AG10803 (cell line): ENCODE results near the gene MAST2.

Source experiments
- DNase-seq: peaks from one replicate; pipeline ENCODE4 v3.0.0; 2010; ENCODE audit warnings: low read depth
- H3K4me3 ChIP-seq: 2 replicates; pipeline ENCODE4 v1.5.1; 2011; ENCODE audit warnings: mild to moderate bottlenecking, low read length, control low read depth
- TF ChIP-seq, protein P1 (sequence below): conservative IDR thresholded peaks from 2 replicates; pipeline ENCODE4 v1.5.1; 2011; ENCODE audit warnings: mild to moderate bottlenecking, low read length, control low read depth, inconsistent platforms

Gene MAST2

DNA sequence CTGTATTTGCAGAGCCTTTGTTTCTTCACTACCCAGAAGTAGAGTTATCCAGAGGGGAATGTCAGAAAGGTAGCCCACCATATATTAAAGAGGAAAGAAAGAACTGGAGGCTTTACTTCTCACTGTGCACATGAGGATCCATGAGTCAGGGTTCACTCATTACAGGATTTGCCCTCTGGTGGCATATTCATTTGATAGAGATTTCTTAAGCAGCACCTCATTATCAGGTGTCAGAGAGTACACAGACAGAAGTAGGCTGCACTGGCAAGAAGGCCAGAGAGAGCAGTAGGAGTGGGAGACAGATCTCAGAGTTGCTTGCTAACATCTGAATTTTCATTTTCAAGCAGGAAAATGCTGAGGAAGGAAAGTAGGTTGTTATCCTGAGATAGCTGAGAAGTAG lies 205.2 kb downstream of the MAST2 start:
- TF ChIP-seq, protein P1, sequence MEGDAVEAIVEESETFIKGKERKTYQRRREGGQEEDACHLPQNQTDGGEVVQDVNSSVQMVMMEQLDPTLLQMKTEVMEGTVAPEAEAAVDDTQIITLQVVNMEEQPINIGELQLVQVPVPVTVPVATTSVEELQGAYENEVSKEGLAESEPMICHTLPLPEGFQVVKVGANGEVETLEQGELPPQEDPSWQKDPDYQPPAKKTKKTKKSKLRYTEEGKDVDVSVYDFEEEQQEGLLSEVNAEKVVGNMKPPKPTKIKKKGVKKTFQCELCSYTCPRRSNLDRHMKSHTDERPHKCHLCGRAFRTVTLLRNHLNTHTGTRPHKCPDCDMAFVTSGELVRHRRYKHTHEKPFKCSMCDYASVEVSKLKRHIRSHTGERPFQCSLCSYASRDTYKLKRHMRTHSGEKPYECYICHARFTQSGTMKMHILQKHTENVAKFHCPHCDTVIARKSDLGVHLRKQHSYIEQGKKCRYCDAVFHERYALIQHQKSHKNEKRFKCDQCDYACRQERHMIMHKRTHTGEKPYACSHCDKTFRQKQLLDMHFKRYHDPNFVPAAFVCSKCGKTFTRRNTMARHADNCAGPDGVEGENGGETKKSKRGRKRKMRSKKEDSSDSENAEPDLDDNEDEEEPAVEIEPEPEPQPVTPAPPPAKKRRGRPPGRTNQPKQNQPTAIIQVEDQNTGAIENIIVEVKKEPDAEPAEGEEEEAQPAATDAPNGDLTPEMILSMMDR = no peak
- no peak for DNase-seq
- H3K4me3 ChIP-seq = no peak overlapping the region

DNA sequence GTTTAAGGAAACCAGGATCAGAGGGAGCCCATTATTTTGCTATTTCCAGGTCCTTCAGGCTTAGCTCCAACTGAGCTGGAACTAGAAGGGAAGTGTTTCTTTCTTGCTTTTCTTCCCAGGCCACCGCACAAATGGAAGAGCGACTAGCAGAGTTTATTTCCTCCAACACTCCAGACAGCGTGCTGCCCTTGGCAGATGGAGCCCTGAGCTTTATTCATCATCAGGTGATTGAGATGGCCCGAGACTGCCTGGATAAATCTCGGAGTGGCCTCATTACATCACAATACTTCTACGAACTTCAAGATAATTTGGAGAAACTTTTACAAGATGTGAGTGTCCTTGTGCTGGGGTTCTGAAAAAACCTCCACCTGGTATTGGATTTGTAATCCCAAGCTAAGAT lies 207.2 kb downstream of the MAST2 start:
- H3K4me3 ChIP-seq = no peak overlapping the region
- TF ChIP-seq, protein P1 = no peak
- DNase-seq = no peak

DNA sequence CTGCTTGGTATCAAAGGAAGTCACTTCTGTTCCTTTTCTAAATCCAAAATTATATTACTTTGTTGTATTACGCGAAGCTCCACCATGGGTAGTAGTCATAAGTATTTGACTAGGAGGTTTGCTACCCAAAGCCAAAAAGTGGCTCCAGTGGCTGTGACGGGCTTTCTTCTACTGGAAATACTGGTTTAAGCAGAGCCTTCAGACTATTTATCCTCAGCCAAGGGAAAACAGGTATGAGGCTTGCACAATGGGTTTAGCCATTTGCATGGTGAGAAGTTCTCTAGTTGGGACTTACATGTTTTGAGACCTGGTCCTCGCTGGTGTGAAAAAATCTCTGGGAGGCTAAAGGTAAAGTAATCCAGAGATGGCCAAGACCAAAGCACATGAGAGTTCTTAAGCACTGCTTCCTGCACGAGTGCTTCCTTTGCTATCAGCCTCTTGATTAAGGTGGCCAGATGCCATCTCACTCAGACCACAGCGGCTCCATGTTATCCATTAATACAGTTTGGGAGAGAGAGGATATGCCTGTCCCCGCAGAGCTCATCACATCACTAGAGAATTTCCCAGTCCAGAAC lies 207.8 kb downstream of the MAST2 start:
- H3K4me3 ChIP-seq = no peak overlapping the region
- DNase-seq = no peak
- TF ChIP-seq, protein P1 = no peak

DNA sequence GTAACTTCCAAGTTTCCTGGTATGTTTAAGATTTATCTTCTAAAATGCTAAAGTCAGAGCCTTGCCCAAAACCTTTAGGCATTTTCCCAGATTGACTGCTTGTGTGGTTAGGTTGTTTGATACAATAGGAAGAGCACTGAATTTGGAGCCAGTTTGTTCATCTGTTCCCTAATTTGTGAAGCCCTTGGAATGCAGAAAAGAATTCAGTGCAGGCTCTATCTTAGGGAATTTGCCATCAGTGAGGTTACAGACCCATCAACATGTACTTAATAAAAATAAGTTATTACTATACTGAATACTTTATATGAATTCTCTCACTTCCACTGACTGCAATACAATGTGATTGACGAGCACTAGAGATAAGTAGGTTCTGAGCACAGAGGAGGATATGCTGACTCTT lies 208.8 kb downstream of the MAST2 start:
- TF ChIP-seq, protein P1 = no peak
- peak; percentile 78 for DNase-seq
- H3K4me3 ChIP-seq = no peak overlapping the region

DNA sequence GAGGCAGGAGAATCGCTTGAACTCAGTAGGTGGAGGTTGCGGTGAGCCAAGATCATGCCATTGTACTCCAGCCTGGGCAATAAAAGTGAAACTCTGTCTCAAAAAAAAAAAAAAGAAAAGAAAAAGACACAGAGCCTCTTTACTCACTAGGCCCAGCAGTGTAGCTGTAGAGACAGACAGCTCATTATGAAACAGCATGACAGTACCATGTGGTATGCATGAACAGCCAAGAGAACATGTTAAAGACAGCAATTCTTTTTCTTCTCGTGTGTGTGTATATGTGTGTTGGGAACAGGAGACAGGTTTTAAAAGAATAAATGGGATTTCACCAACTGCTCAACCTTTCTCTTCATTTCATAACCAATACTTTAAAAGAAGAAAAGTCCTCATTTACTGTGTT lies 210.2 kb downstream of the MAST2 start:
- TF ChIP-seq, protein P1 = no peak
- no peak overlapping the region for H3K4me3 ChIP-seq
- no peak for DNase-seq

DNA sequence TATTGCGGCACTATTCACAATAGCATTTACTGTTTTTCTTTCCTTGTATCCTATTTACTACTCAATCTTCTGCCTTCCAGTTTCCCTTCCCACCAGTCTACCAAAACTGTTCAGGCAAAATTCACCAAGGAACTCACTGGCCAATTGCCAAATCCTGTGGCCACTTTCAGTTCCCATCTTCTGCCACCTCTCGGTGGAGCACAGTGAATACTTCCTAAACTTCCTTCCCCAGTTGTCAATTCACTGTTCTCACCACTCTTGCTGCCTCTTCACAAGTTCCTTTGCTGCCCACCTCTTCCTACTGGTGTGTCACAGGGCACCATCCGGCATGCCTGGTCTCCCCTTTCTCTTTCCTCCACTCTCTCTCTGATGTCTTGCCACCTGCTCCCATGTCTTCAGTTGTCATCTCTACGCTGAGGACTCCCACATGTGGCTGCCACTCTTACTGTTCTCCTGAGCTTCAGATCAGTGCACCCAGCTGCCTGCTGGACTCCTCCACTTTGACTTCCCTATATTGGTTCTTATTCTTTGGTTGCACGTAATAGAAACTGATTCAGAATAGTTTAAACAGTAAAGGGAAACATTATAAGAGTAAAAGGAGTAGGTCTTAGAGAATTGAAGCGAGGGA lies 214.6 kb downstream of the MAST2 start:
- DNase-seq = no peak
- H3K4me3 ChIP-seq = no peak overlapping the region
- TF ChIP-seq, protein P1 = no peak

DNA sequence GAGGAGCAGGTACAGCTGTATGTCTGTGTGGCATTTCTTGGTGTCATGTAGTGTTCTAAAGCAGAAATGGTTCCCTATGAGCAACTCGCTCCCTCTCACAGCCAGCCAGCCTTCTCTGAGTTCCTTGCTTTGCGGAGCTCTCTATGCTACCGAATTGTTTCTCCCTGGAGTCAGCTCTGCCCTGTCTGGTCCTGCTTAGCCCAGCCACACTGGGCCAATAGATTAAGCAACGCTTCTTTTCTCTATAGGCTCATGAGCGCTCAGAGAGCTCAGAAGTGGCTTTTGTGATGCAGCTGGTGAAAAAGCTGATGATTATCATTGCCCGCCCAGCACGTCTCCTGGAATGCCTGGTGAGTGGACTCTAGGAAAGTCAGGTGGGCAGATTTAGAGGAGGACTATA lies 215.9 kb downstream of the MAST2 start:
- TF ChIP-seq, protein P1 = no peak
- no peak overlapping the region for H3K4me3 ChIP-seq
- DNase-seq = no peak
